Activated T-cell treated with anti-CD3 and anti-CD28 coated beads, Interleukin-2, amount 50 U/mL, for 1 hour (primary cell): ENCODE measurements around the gene PLG.
"Not testable (repeated sequence)": the region's sequence is repeated elsewhere in the genome, so short reads cannot be mapped to it uniquely, and the experiment has no call there.

ENCODE experiments used
- DNase-seq: peaks from one replicate; pipeline ENCODE4 v3.0.0-alpha.2; 2020

PLG gene

GRCh38 chr6:160780656-160781055 is 78.6 kb downstream of the PLG start:
- DNase-seq, result not testable (repeated sequence)

GRCh38 chr6:160781298-160781697 is 79.3 kb downstream of the PLG start:
- DNase-seq, result no peak

GRCh38 chr6:160782228-160782627 is 80.2 kb downstream of the PLG start:
- no peak for DNase-seq

GRCh38 chr6:160783741-160784140 is 81.7 kb downstream of the PLG start:
- no peak for DNase-seq

- not testable (repeated sequence) for DNase-seq
Observed at GRCh38 chr6:160788126-160788525, 86.1 kb downstream of the PLG start.

- no peak for DNase-seq
Observed at GRCh38 chr6:160788806-160789205, 86.8 kb downstream of the PLG start.

GRCh38 chr6:160789263-160790027 is 87.4 kb downstream of the PLG start:
- DNase-seq, result no peak

- no peak for DNase-seq
Observed at GRCh38 chr6:160790028-160790792, 88.2 kb downstream of the PLG start.

- no peak for DNase-seq
Observed at GRCh38 chr6:160791459-160791858, 89.4 kb downstream of the PLG start.

GRCh38 chr6:160791981-160792418 is 90.0 kb downstream of the PLG start:
- DNase-seq, result no peak

- no peak for DNase-seq
Observed at GRCh38 chr6:160792708-160793107, 90.7 kb downstream of the PLG start.

- no peak for DNase-seq
Observed at GRCh38 chr6:160793652-160794051, 91.6 kb downstream of the PLG start.

- DNase-seq, result no peak
Observed at GRCh38 chr6:160795721-160796120, 93.7 kb downstream of the PLG start.

GRCh38 chr6:160798625-160799024 is 96.6 kb downstream of the PLG start:
- DNase-seq, result no peak

- DNase-seq, result no peak
Observed at GRCh38 chr6:160799801-160800506, 97.9 kb downstream of the PLG start.

GRCh38 chr6:160801418-160801817 is 99.4 kb downstream of the PLG start:
- no peak for DNase-seq

- not testable (repeated sequence) for DNase-seq
Observed at GRCh38 chr6:160802049-160802448, 100.0 kb downstream of the PLG start.
